Prostate gland (tissue), 2 donors: ENCODE data around the gene VPS13C. TPM values are rescaled to one million over a fixed set of nuclear protein-coding genes. Genes with fewer than 3 reads are reported as not detected.

Experiments
- DNase-seq: peaks from one replicate; pipeline ENCODE4 v3.0.0-alpha.2; 2019; ENCODE audit warnings: low spot score
- H3K27ac ChIP-seq, 2 donors: fragments of 200-600 bp; sonication (generic); 2 replicates each; pipeline ENCODE4 v1.5.1; 2017 to 2019
- H3K27me3 ChIP-seq: fragments of 200-600 bp; sonication (generic); replicated peaks from 2 replicates; pipeline ENCODE4 v1.5.1; 2019; ENCODE audit not compliant: insufficient read depth
- H3K36me3 ChIP-seq, 2 donors: fragments of 200-600 bp; sonication (generic); 1 replicate in 1 of 2; 2 replicates in 1 of 2; pipeline versions ENCODE4 v1.5.1 to v1.8.1; 2017 to 2019
- H3K4me1 ChIP-seq: fragments of 200-600 bp; sonication (generic); replicated peaks from 2 replicates; pipeline ENCODE4 v1.5.1; 2019
- H3K4me3 ChIP-seq, 2 donors: fragments of 200-600 bp; sonication (generic); 2 replicates each; pipeline ENCODE4 v1.5.1; 2017 to 2019
- H3K9me3 ChIP-seq: fragments of 200-600 bp; sonication (generic); 2 replicates; pipeline ENCODE4 v1.5.1; 2017
- POLR2A ChIP-seq: fragments of 450-650 bp; IDR thresholded peaks from one replicate; pipeline ENCODE4 v1.6.1; 2016; ENCODE audit warnings: antibody characterized with exemption, mild to moderate bottlenecking
- POLR2AphosphoS5 ChIP-seq: sonication (generic); formaldehyde crosslinking; IDR thresholded peaks from one replicate; pipeline ENCODE4 v1.6.1; 2017; ENCODE audit warnings: antibody characterized with exemption
- WGBS: methylation state at CpG from one replicate; pipeline ENCODE4 v1.1.5; 2018; 5-methylcytosine and 5-hydroxymethylcytosine counted together
- intact Hi-C: fragments of 100-400 bp; cut with DNase I; formaldehyde crosslinking; loops from one replicate; pipeline ENCODE4 v1.14.2; 2022
- total RNA-seq, 2 donors: library from RNA; depleted of rRNA; stranded (reverse); fragments of >200 nt; gene quantifications; one replicate each; pipeline ENCODE4 v1.1.0, GENCODE V29; 2016
- TF ChIP-seq, protein P1 (sequence below), 4 experiments: fragments of 200-600 bp in 2 of 4; fragments of 450-650 bp in 2 of 4; sonication (generic) in 2 of 4; IDR thresholded peaks; 1 replicate in 3 of 4; 2 replicates in 1 of 4; pipeline ENCODE4 v1.5.1; 2016 to 2019; ENCODE audit warnings: antibody characterized with exemption in 4 of 4, mild to moderate bottlenecking in 2 of 4, moderate library complexity in 2 of 4

VPS13C gene
- total RNA-seq, 2 donors from 2014 or later = 53.5 to 60.2 TPM

DNA sequence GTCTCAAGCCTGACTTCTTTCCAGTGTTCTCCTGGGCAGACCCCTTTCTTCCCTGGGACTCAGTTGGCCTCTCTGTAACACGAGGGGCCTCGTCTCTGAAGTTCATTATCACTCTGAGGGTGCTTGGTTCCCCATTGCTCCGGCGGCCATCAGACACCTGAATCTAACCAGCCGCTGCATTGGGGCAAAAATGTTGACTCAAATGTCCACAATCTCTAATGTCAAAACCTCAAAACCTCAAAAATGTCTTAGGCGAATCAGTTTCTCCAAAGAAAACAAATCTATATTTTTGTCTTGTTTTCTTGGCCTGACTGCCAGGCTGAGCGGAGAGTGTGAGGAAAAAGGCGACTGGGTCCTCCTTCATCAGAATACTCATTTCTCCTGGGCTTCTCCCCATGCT, 220.7 kb downstream of the VPS13C start:
- TF ChIP-seq POLR2A (no peak), POLR2AphosphoS5 (no peak)
- TF ChIP-seq, protein P1, sequence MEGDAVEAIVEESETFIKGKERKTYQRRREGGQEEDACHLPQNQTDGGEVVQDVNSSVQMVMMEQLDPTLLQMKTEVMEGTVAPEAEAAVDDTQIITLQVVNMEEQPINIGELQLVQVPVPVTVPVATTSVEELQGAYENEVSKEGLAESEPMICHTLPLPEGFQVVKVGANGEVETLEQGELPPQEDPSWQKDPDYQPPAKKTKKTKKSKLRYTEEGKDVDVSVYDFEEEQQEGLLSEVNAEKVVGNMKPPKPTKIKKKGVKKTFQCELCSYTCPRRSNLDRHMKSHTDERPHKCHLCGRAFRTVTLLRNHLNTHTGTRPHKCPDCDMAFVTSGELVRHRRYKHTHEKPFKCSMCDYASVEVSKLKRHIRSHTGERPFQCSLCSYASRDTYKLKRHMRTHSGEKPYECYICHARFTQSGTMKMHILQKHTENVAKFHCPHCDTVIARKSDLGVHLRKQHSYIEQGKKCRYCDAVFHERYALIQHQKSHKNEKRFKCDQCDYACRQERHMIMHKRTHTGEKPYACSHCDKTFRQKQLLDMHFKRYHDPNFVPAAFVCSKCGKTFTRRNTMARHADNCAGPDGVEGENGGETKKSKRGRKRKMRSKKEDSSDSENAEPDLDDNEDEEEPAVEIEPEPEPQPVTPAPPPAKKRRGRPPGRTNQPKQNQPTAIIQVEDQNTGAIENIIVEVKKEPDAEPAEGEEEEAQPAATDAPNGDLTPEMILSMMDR (IDR thresholded peaks at IDR 0.05) = no peak

DNA sequence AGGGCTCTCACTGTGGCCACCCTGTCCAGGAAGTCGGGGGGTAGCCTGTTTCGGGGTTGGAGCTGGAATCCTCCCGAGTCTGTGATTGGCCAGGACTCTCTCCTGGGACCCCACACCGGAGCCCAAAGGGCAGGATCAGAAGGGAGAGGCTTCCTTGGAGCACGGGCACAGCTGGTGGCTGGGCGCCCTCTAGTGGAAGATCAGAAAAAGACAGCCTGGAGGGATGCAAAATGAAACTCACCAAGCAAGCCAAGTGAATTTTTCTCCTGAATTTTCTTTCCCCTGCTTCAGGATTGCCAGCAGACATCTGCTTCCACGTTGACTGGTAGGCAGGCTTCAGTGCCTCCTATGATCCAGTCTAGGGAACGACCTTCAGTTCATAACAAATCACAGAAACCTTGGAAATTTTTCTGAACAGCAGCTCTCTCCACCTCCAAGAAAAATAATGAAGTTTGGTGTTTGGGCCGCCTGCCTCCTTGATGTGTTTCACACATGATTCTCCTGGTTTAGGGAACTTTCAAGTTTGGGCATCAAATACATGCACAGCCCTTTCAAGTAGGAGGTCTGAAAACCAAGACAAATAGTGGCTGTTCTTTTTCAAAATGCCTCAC, 224.6 kb downstream of the VPS13C start:
- no peaks in the 10 kb centered on the region for H3K9me3 ChIP-seq
- peak; percentile 32 for DNase-seq
- no peak overlapping the region for H3K27ac ChIP-seq
- 9% methylated on average over 9 of the region's 9 CpGs for WGBS
- no peaks in the 10 kb centered on the region for H3K4me1 ChIP-seq
- TF ChIP-seq POLR2AphosphoS5 = no peak
- TF ChIP-seq POLR2A = no peak
- TF ChIP-seq, protein P1 (IDR thresholded peaks at IDR 0.05) = peak; percentile 63 to 84 (median 74)
- H3K4me3 ChIP-seq = no peak overlapping the region
- H3K36me3 ChIP-seq = no peaks in the 10 kb centered on the region
- H3K27me3 ChIP-seq = no peaks in the 10 kb centered on the region
- intact Hi-C loops = loop anchor here (10.0 kb wide), 1 partner anchor 921 kb away; no protein-coding TSS in a partner anchor

More for the DNA sequence above, 220.7 kb downstream of the VPS13C start:
- intact Hi-C loops = loop anchor here (10.0 kb wide), 1 partner anchor 925 kb away; no protein-coding TSS in a partner anchor
- H3K9me3 ChIP-seq = no peaks in the 10 kb centered on the region
- no peak overlapping the region for H3K4me3 ChIP-seq
- no peak overlapping the region for H3K27ac ChIP-seq
- WGBS = 87% methylated on average over 8 of the region's 8 CpGs
- DNase-seq = no peak
- H3K4me1 ChIP-seq = no peaks in the 10 kb centered on the region
- no peaks in the 10 kb centered on the region for H3K27me3 ChIP-seq
- H3K36me3 ChIP-seq = no peaks in the 10 kb centered on the region

DNA sequence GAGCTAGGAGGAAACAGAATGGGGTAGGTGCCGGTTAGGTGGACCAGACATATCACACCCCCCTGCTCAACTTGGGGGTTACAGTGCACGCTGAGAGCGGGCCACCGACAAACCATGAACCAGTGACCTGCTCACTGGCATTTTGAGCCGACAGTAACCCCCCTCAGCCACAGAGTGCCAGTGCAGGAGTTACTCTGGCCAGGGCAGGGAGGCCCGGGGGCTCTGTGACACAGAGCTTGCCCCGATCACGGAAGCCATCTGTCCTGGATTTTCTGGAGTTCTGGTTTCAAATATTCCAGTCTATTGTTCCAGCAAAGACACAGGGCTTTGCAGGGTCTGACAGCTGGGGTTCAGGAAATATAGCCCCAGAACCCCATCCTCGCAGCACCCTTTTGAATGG, 225.2 kb downstream of the VPS13C start:
- WGBS = 84% methylated on average over 9 of the region's 9 CpGs
- H3K9me3 ChIP-seq = no peaks in the 10 kb centered on the region
- no peak for DNase-seq
- no peaks in the 10 kb centered on the region for H3K27me3 ChIP-seq
- H3K27ac ChIP-seq = no peak overlapping the region
- no peaks in the 10 kb centered on the region for H3K4me1 ChIP-seq
- no peak overlapping the region for H3K4me3 ChIP-seq
- intact Hi-C loops = loop anchor here (10.0 kb wide), 1 partner anchor 920 kb away; no protein-coding TSS in a partner anchor
- TF ChIP-seq, protein P1 (IDR thresholded peaks at IDR 0.05) = no peak
- TF ChIP-seq POLR2AphosphoS5 (no peak), POLR2A (no peak)
- no peaks in the 10 kb centered on the region for H3K36me3 ChIP-seq

DNA sequence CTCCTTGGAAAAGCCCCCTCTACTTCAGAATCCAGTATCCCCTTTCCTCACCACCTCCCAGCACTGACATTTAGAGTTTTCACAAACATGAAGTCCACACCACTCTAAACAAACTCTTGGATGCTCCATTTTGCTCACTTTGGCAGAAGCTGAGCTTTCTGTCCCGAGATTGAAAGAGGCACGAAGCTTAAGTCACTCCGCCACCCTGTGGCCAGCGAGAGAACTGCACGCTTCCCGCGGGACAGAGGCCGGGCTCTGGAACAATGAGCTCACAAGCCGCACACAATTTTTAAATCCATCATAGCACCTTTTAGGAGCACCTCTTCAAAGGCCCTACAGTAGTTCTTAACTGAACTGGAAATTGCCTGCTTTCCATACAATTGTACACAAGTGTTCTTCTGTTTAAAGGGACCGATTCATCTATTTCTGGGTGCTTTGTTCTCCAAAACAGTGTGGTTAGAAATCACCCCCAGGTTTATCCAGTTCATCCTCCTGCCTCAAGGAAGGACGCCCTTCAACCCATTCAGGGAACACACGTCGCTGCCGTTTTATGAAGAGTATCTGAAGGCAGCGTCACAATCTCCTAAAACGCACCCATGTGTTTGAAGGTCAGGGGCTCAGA, 226.1 kb downstream of the VPS13C start:
- TF ChIP-seq, protein P1 (IDR thresholded peaks at IDR 0.05) = peak; percentile 87 to 95 (median 94)
- no peak for TF ChIP-seq POLR2A
- no peak for TF ChIP-seq POLR2AphosphoS5
- Histone ChIP-seq H3K4me1 (no peaks in the 10 kb centered on the region), H3K27me3 (no peaks in the 10 kb centered on the region), H3K4me3 (no peak overlapping the region), H3K36me3 (no peaks in the 10 kb centered on the region), H3K27ac (no peak overlapping the region), H3K9me3 (no peaks in the 10 kb centered on the region)
- WGBS = 33% methylated on average over 16 of the region's 16 CpGs
- peak; percentile 75 for DNase-seq
- intact Hi-C loops = loop anchor here (5.0 to 10.0 kb wide), 3 partner anchors 919 to 1327 kb away; no protein-coding TSS in a partner anchor
